Left lung (tissue), 10 donors: ENCODE results near the gene GCNT1. TPM values are rescaled to one million over a fixed set of nuclear protein-coding genes. Genes with fewer than 3 reads are reported as not detected.
"Not testable (repeated sequence)": the region's sequence is repeated elsewhere in the genome, so short reads cannot be mapped to it uniquely, and the experiment has no call there.

Source experiments
- ATAC-seq: fragments of 200-7000 bp; cut with Tn5 transposase; one replicate; pipeline ENCODE4 v1.9.1; 2020; ENCODE audit warnings: moderate library complexity
- DNase-seq, 4 donors: peaks; one replicate each; pipeline ENCODE4 v3.0.0-alpha.2; 2013 to 2020
- H3K27ac ChIP-seq, 2 donors: fragments of 200-600 bp; sonication (generic) in 1 of 2; one replicate each; pipeline versions ENCODE4 v1.5.0 to v1.8.0; 2020 to 2021
- H3K27me3 ChIP-seq, 2 donors: fragments of 200-600 bp; sonication (generic) in 1 of 2; one replicate each; pipeline versions ENCODE4 v1.5.0 to v1.8.0; 2020 to 2021
- H3K36me3 ChIP-seq, 2 donors: fragments of 200-600 bp; sonication (generic) in 1 of 2; one replicate each; pipeline versions ENCODE4 v1.5.0 to v1.8.0; 2020 to 2021
- H3K4me1 ChIP-seq, 2 donors: fragments of 200-600 bp; one replicate each; pipeline ENCODE4 v1.8.0; 2021
- H3K4me3 ChIP-seq, 2 donors: fragments of 200-600 bp; sonication (generic) in 1 of 2; one replicate each; pipeline versions ENCODE4 v1.5.0 to v1.8.0; 2020 to 2021; ENCODE audit warnings: mild to moderate bottlenecking in 1 of 2
- H3K9me3 ChIP-seq, 2 donors: fragments of 200-600 bp; sonication (generic) in 1 of 2; one replicate each; pipeline versions ENCODE4 v1.5.0 to v1.8.0; 2020 to 2021
- intact Hi-C, 2 donors: fragments of 100-400 bp; cut with DNase I; formaldehyde crosslinking; loops; one replicate each; pipeline versions ENCODE4 v1.11.2 to v1.14.2; 2022
- polyA plus RNA-seq, 6 donors: library from polyadenylated mRNA; unstranded; fragments of 120-200 nt; gene quantifications; one replicate each; pipeline ENCODE4 v1.2.1, GENCODE V29; 2013; ENCODE audit not compliant: insufficient read length in 6 of 6
- total RNA-seq, 2 donors: library from RNA; stranded (reverse); fragmentation: NEBNext Ultra II Directional; extraction: Animal tissue kit (Norgen Biotek cat#: 25700); gene quantifications; one replicate each; pipeline ENCODE4 v1.2.1, GENCODE V29; 2021
- TF ChIP-seq, protein P1 (sequence below), 2 donors: fragments of 200-600 bp; sonication (generic) in 1 of 2; IDR thresholded peaks; one replicate each; pipeline versions ENCODE4 v1.5.0 to v1.8.0; 2021; ENCODE audit warnings: antibody characterized with exemption in 2 of 2
- donor health status: DM: no; HTN: yes; CAD: no.
- donor health status: DM: no; HTN: no; CAD: no.

Gene GCNT1
- total and polyA plus RNA-seq, 8 donors, result 4.6 to 17.0 (median 5.7) TPM

DNA sequence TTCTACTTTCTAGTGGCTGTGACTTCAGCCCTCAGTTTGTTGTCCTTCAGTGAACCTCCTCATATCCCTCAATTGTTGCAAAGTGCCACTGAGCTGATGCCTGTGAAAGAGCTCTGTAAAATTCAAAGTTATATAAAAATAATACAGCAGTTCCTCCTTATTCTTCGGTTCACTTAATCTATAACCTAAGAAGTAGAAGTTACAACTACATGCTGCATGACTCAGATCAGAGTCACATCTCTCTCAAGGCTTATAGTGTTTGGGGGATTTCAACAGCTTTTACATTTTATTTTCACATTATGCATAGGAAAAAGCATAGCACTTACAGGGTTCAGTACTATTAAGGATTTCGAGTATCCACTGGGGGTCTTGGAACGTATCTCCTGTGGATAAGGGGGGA is 25.1 kb upstream of the GCNT1 start:
- Histone ChIP-seq H3K4me1 (no peaks in the 10 kb centered on the region), H3K4me3 (no peak overlapping the region), H3K27ac (no peak overlapping the region), H3K36me3 (no peaks in the 10 kb centered on the region), H3K9me3 (no peaks in the 10 kb centered on the region), H3K27me3 (no peaks in the 10 kb centered on the region)
- DNase-seq, result no peak
- no peak for ATAC-seq
- TF ChIP-seq, protein P1, sequence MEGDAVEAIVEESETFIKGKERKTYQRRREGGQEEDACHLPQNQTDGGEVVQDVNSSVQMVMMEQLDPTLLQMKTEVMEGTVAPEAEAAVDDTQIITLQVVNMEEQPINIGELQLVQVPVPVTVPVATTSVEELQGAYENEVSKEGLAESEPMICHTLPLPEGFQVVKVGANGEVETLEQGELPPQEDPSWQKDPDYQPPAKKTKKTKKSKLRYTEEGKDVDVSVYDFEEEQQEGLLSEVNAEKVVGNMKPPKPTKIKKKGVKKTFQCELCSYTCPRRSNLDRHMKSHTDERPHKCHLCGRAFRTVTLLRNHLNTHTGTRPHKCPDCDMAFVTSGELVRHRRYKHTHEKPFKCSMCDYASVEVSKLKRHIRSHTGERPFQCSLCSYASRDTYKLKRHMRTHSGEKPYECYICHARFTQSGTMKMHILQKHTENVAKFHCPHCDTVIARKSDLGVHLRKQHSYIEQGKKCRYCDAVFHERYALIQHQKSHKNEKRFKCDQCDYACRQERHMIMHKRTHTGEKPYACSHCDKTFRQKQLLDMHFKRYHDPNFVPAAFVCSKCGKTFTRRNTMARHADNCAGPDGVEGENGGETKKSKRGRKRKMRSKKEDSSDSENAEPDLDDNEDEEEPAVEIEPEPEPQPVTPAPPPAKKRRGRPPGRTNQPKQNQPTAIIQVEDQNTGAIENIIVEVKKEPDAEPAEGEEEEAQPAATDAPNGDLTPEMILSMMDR (IDR thresholded peaks at IDR 0.05), result no peak
- intact Hi-C loops, result loop anchor here in 1 of 2 donors (10.0 kb wide), 1 partner anchor 271 kb away; no protein-coding TSS in a partner anchor

DNA sequence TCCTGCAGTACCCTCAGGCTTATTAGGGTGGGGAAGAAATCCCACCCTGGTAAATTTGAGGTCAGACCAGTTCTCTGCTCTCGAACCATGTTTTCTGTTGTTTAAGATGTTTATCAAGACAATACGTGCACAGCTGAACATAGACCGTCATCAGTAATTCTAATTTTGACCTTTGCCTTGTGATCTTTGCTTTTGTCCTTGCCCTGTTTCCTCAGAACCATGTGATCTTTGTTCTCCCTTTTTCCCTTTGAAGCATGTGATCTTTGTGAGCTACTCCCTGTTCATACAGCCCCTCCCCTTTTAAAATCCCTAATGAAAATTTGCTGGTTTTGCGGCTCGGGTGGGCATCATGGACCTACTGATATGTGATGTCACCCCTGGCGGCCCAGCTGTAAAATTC is 24.1 kb upstream of the GCNT1 start:
- DNase-seq, H3K4me1 ChIP-seq, H3K9me3 ChIP-seq, H3K27ac ChIP-seq, ATAC-seq, H3K27me3 ChIP-seq, H3K36me3 ChIP-seq, H3K4me3 ChIP-seq: not testable (repeated sequence)
- intact Hi-C loops, result loop anchor here in 1 of 2 donors (10.0 kb wide), 1 partner anchor 270 kb away; no protein-coding TSS in a partner anchor

DNA sequence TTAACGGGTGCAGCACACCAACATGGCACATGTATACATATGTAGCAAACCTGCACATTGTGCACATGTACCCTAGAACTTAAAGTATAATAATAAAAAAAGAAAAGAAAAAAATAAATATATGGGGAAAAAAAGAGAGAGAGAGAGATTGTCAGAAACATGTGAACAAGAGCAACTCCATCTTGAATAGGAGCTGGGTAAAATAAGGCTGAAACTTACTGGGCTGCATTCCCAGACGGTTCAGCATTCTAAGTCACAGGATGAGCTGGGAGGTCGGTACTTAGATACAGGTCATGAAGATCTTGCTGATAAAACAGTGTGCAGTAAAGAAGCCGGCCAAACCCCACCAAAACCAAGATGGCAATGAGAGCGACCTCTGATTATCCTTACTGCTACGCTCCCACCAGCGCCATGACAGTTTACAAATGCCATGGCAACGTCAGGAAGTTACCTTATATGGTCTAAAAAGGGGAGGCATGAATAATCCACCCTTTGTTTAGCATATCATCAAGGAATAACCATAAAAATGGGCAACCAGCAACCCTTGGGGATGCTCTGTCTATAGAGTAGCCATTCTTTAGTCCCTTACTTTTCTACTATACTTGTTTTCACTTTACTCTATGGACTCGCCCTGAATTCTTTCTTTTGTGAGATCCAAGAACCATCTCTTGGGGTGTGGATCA is 21.8 kb upstream of the GCNT1 start:
- not testable (repeated sequence) for DNase-seq, H3K9me3 ChIP-seq, H3K27ac ChIP-seq, H3K36me3 ChIP-seq, H3K4me3 ChIP-seq, H3K4me1 ChIP-seq, H3K27me3 ChIP-seq, ATAC-seq
- intact Hi-C loops, result loop anchor here in 1 of 2 donors (10.0 kb wide), 1 partner anchor 268 kb away; no protein-coding TSS in a partner anchor

DNA sequence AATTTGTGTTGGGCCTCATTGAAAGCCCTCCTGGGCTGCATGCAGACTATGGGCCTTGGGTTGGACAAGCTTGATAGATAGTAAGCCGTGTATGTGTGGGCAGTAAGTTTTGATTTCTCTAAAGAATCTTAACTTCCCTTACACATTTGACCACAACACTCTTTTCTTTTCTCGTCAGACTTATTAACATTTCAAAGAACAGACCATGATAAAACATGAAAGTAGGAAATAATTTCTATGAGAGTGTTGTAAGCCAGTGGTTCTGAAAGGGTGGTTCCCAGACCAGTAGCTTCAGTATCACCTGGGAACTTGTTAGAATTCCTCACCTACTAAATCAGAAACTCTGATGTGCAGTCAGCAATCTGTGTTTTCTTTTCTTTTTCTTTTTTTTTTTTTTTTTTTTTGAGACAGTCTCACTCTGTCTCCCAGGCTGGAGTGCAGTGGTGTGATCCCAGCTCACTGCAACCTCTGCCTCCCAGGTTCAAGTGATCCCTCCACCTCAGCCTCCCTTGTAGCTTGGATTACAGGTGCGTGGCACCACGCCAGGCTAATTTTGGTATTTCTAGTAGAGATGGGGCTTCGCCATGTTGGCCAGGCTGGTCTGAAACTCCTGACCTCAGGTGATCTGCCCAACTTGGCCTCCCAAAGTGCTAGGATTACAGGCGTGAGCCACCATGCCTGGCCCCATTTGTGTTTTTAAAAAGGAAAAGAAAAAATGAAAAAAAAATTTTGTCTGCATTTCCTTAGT is 20.0 kb upstream of the GCNT1 start:
- Histone ChIP-seq H3K36me3 (no peaks in the 10 kb centered on the region), H3K9me3 (no peaks in the 10 kb centered on the region), H3K27ac (no peak overlapping the region), H3K27me3 (no peaks in the 10 kb centered on the region), H3K4me1 (no peaks in the 10 kb centered on the region), H3K4me3 (no peak overlapping the region)
- DNase-seq, result no peak
- TF ChIP-seq, protein P1 (IDR thresholded peaks at IDR 0.05), result no peak
- ATAC-seq, result no peak
- intact Hi-C loops, result loop anchor here in 1 of 2 donors (10.0 kb wide), 1 partner anchor 266 kb away; no protein-coding TSS in a partner anchor

- Histone ChIP-seq H3K9me3 (no peaks in the 10 kb centered on the region), H3K36me3 (no peaks in the 10 kb centered on the region), H3K4me1 (no peaks in the 10 kb centered on the region), H3K4me3 (no peak overlapping the region), H3K27ac (no peak overlapping the region), H3K27me3 (no peaks in the 10 kb centered on the region)
- DNase-seq (no peak), ATAC-seq (no peak)
- TF ChIP-seq, protein P1 (IDR thresholded peaks at IDR 0.05), result no peak
- intact Hi-C loops, result no loop called here
Observed at GRCh38 chr9:76441551-76442322, 17.2 kb upstream of the GCNT1 start.

DNA sequence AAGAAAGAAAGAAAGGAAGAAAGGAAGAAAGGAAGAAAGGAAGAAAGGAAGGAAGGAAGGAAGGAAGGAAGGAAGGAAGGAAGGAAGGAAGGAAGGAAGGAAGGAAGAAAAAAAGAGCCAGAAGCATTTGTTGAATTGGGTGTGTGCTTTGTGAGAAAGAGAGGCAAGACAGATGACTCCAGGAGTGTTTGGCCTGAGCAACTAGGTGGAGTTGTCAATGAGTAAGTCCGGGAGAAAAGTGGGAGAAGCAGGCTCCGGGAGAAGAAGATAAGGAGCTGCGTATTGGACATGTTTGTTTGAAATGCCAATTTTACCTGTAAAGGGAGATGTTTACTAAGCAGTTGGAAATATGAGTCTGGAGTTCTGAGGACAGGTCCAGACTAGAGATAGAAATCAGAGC is 15.1 kb upstream of the GCNT1 start:
- intact Hi-C loops, result no loop called here
- Histone ChIP-seq H3K4me1 (peaks cover 0 to 6% of the 10 kb centered on the region in 2 donors), H3K36me3 (no peaks in the 10 kb centered on the region), H3K4me3 (no peak overlapping the region), H3K27me3 (no peaks in the 10 kb centered on the region), H3K9me3 (no peaks in the 10 kb centered on the region), H3K27ac (no peak overlapping the region)
- ATAC-seq (no peak), DNase-seq (no peak)
- TF ChIP-seq, protein P1 (IDR thresholded peaks at IDR 0.05), result no peak
